Thyroid gland (tissue), 4 donors: ENCODE data around the gene LIMS2. TPM values are rescaled to one million over a fixed set of nuclear protein-coding genes. Genes with fewer than 3 reads are reported as not detected.

Experiments
- DNase-seq, 2 donors: peaks; one replicate each; pipeline ENCODE4 v3.0.0-alpha.2; 2019
- H3K27ac ChIP-seq, 3 donors: fragments of 200-600 bp; sonication (generic); 1 replicate in 2 of 3; 2 replicates in 1 of 3; pipeline ENCODE4 v1.5.1; 2016 to 2019; ENCODE audit warnings: mild to moderate bottlenecking in 1 of 3, moderate library complexity in 1 of 3
- H3K27me3 ChIP-seq: fragments of 200-600 bp; sonication (generic); one replicate; pipeline ENCODE4 v1.5.1; 2019
- H3K36me3 ChIP-seq, 2 donors: fragments of 200-600 bp; sonication (generic); one replicate each; pipeline ENCODE4 v1.5.1; 2016 to 2019
- H3K4me1 ChIP-seq, 2 donors: fragments of 200-600 bp; sonication (generic); one replicate each; pipeline ENCODE4 v1.5.1; 2017 to 2019
- H3K4me3 ChIP-seq, 3 donors: fragments of 200-600 bp; sonication (generic); replicated peaks in 1 of 3; 1 replicate in 2 of 3; 2 replicates in 1 of 3; pipeline ENCODE4 v1.5.1; 2016; ENCODE audit warnings: mild to moderate bottlenecking in 1 of 3
- H3K9me3 ChIP-seq: fragments of 200-600 bp; sonication (generic); one replicate; pipeline ENCODE4 v1.5.1; 2017
- POLR2A ChIP-seq, 2 donors: fragments of 450-650 bp; IDR thresholded peaks; one replicate each; pipeline ENCODE4 v1.6.1; 2017; ENCODE audit warnings: antibody characterized with exemption in 2 of 2, mild to moderate bottlenecking in 2 of 2, moderate library complexity in 1 of 2
- WGBS, 2 donors: methylation state at CpG; one replicate each; pipeline ENCODE4 v1.1.5; 2017; 5-methylcytosine and 5-hydroxymethylcytosine counted together
- intact Hi-C: fragments of 100-400 bp; cut with DNase I; formaldehyde crosslinking; loops from one replicate; pipeline ENCODE4 v1.15.1; 2023
- total RNA-seq, 4 donors: library from RNA; depleted of rRNA; stranded (reverse); fragments of >200 nt; gene quantifications; one replicate each; pipeline ENCODE4 v1.2.3, GENCODE V29; 2016
- TF ChIP-seq, protein P1 (sequence below), 6 experiments: fragments of 200-600 bp in 3 of 6; fragments of 450-650 bp in 3 of 6; sonication (generic) in 3 of 6; IDR thresholded peaks; one replicate each; pipeline ENCODE4 v1.5.1; 2016 to 2019; ENCODE audit warnings: antibody characterized with exemption in 6 of 6, mild to moderate bottlenecking in 2 of 6, inconsistent platforms in 1 of 6, moderate library complexity in 1 of 6

The LIMS2 gene
- total RNA-seq, 4 donors from 2014 or later: 9.1 to 27.8 (median 14.2) TPM

DNA sequence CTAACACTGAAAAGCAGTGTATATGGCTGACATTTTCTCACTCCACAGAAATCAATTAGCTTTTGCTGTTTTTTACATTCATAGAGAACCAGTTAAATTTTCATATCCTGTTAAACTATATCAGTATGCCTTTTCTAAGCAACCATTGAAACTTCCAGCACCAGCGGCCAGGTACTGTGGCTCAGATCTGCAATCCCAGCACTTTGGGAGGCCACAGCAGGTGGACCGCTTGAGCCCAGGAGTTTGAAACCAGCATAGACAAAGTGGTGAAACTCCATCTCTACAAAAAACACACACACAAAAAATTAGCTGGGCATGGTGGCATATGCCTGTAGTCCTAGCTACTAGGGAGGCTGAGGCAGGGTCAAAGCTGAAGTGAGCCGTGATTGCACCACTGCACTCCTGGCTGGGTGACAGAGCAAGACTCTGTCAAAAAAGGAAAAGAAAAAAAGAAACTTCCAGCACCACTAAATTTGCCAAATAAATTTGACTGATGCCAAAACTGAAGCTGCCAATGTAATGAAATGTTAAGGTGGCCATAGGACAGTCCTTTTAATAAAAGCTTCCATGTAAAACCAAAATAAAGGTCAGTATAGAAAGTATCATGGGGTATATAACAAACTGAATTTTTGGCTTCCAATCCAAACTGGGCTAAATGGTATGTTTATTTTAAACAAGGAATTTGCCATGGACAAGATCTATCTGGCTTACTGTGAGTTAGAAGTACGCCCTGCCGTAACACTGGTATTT lies 29.5 kb upstream of the LIMS2 start:
- TF ChIP-seq, protein P1, sequence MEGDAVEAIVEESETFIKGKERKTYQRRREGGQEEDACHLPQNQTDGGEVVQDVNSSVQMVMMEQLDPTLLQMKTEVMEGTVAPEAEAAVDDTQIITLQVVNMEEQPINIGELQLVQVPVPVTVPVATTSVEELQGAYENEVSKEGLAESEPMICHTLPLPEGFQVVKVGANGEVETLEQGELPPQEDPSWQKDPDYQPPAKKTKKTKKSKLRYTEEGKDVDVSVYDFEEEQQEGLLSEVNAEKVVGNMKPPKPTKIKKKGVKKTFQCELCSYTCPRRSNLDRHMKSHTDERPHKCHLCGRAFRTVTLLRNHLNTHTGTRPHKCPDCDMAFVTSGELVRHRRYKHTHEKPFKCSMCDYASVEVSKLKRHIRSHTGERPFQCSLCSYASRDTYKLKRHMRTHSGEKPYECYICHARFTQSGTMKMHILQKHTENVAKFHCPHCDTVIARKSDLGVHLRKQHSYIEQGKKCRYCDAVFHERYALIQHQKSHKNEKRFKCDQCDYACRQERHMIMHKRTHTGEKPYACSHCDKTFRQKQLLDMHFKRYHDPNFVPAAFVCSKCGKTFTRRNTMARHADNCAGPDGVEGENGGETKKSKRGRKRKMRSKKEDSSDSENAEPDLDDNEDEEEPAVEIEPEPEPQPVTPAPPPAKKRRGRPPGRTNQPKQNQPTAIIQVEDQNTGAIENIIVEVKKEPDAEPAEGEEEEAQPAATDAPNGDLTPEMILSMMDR (IDR thresholded peaks at IDR 0.05): no peak
- TF ChIP-seq POLR2A (IDR thresholded peaks at IDR 0.05): no peak
- Histone ChIP-seq H3K4me1 (peaks cover 27 to 34% of the 10 kb centered on the region in 2 donors), H3K4me3 (no peak overlapping the region), H3K27me3 (no peaks in the 10 kb centered on the region), H3K36me3 (peaks cover 21 to 33% of the 10 kb centered on the region in 2 donors), H3K9me3 (no peaks in the 10 kb centered on the region), H3K27ac (no peak overlapping the region)
- 82% methylated on average over 5 of the region's 5 CpGs for WGBS, 2 donors
- peak in 1 of 2 donors; percentile 27 for DNase-seq
- intact Hi-C loops: no loop called here

DNA sequence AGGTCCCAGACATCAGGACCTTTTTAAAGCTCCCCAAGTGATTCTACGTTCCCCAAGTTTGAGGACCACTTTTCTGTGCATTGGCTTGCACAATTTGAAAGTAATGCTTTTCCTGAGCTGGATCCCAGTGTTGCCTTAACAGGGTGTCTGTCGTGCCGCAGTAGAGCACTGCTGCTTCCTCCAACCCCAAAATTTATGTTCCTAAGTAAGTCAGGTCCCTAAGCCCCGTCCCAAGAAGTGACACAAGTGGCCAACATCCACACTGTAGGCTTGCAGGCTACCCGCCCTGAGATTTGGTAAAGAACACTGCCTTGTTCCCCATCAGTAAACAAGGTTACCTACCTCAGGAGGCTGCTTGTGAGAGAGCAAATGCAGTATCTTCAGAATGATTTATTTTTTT lies 28.0 kb upstream of the LIMS2 start:
- 81 to 83% methylated on average over 5 of the region's 5 CpGs for WGBS, 2 donors
- no peaks in the 10 kb centered on the region for H3K9me3 ChIP-seq
- intact Hi-C loops: no loop called here
- TF ChIP-seq POLR2A (IDR thresholded peaks at IDR 0.05): no peak
- TF ChIP-seq, protein P1 (IDR thresholded peaks at IDR 0.05): no peak
- DNase-seq: no peak
- H3K27ac ChIP-seq: no peak overlapping the region
- no peaks in the 10 kb centered on the region for H3K27me3 ChIP-seq
- peaks cover 27 to 34% of the 10 kb centered on the region in 2 donors for H3K4me1 ChIP-seq
- no peak overlapping the region for H3K4me3 ChIP-seq
- H3K36me3 ChIP-seq: peaks cover 6 to 18% of the 10 kb centered on the region in 2 donors

DNA sequence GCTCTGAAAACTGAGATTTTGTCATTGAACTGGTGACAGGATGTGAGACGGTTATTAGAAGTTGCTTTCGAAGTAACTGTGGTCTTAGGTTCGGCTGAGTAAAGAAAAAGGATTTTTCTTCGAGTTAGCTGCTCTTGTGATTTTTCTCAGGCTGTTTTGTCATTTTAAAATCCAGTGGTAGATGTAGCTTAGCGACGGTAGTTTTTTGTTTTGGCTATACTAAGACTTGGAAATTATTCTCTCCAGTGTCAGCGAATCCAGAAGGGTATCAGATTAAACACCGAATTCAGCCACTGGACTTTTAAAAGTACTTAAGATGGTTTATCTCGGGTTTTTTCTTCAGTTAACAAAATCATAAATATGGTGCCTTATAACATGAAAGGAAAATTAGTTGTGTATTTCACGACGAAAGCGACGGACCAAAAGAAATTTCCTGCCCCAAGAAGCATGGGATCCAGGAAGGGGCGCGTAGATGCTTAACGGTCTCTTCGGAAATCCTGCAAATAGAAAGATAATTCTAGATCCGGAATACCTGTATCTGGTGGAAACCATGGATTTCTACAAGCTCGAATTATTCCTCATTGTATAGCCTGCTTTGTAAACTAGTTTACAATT lies 27.2 kb upstream of the LIMS2 start:
- intact Hi-C loops: no loop called here
- 61 to 66% methylated on average over 19 of the region's 19 CpGs for WGBS, 2 donors
- no peak for DNase-seq
- no peaks in the 10 kb centered on the region for H3K9me3 ChIP-seq
- TF ChIP-seq, protein P1 (IDR thresholded peaks at IDR 0.05): no peak
- no peak for TF ChIP-seq POLR2A (IDR thresholded peaks at IDR 0.05)
- peak overlapping the region in 2 of 3 donors; percentile 15 to 39 for H3K4me3 ChIP-seq
- H3K27me3 ChIP-seq: no peaks in the 10 kb centered on the region
- peak overlapping the region; percentile 69 to 91 (median 91) for H3K27ac ChIP-seq
- peaks cover 27 to 34% of the 10 kb centered on the region in 2 donors for H3K4me1 ChIP-seq
- peaks cover 0 to 11% of the 10 kb centered on the region in 2 donors for H3K36me3 ChIP-seq

- peak in 1 of 2 donors; percentile 25 for TF ChIP-seq POLR2A (IDR thresholded peaks at IDR 0.05)
- TF ChIP-seq, protein P1 (IDR thresholded peaks at IDR 0.05): peak in 4 of 6 experiments; percentile 11 to 40 (median 36)
- Histone ChIP-seq H3K27ac (peak overlapping the region; percentile 90 to 91 (median 91)), H3K27me3 (no peaks in the 10 kb centered on the region), H3K4me3 (peak overlapping the region; percentile 37 to 59 (median 39)), H3K4me1 (peaks cover 27 to 34% of the 10 kb centered on the region in 2 donors), H3K9me3 (no peaks in the 10 kb centered on the region), H3K36me3 (peaks cover 0 to 7% of the 10 kb centered on the region in 2 donors)
- peak; percentile 76 to 79 for DNase-seq
- 2 to 8% methylated on average over 18 to 19 of the region's 108 CpGs for WGBS, 2 donors
- intact Hi-C loops: no loop called here
Observed at GRCh38 chr2:127701651-127702394, 26.5 kb upstream of the LIMS2 start.
